ENCODE measurements around the gene GRIK2. TPM values are rescaled to one million over a fixed set of nuclear protein-coding genes. Genes with fewer than 3 reads are reported as not detected.

Gene GRIK2
- total RNA-seq, 1 experiment from 2014 or later = 6.6 TPM

DNA sequence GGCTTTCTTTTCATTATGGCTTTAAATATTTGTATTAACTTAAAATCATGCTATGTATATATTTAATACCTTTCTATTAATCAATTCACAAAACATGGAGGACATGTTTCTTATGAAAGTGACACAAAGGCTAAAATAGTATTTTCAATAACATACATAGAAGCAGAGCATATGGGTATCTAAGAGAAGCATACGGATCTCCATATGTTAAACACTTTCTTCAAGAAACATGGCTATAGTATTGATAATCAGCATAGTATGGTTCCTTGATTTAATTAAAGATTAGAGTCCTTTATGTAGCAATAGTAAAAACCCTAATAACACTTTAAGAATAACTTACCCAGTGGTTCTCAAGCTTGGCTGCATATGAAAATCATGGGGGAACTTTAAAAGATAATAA is 58.5 kb downstream of the GRIK2 start:
- H3K27me3 ChIP-seq (ENCODE audit: control insufficient read depth, insufficient read depth, low read length) = no peaks in the 10 kb centered on the region
- DNase-seq (ENCODE audit: low read depth, low spot score) (no peak), ATAC-seq (no peak)
- H3K27ac ChIP-seq (ENCODE audit: low read length) = no peak overlapping the region
- no peak overlapping the region for H3K4me3 ChIP-seq (ENCODE audit: low read depth in 2 of 2, low read length in 2 of 2)
- CTCF ChIA-PET = no interaction called here
- BruUV-seq (replicated peaks) = no TSS peak
- H3K36me3 ChIP-seq (ENCODE audit: control insufficient read depth, insufficient read depth, low read length) = no peaks in the 10 kb centered on the region
- H3K4me1 ChIP-seq (ENCODE audit: control insufficient read depth, insufficient read depth, low read length) = no peaks in the 10 kb centered on the region
- TF ChIP-seq, protein P1, sequence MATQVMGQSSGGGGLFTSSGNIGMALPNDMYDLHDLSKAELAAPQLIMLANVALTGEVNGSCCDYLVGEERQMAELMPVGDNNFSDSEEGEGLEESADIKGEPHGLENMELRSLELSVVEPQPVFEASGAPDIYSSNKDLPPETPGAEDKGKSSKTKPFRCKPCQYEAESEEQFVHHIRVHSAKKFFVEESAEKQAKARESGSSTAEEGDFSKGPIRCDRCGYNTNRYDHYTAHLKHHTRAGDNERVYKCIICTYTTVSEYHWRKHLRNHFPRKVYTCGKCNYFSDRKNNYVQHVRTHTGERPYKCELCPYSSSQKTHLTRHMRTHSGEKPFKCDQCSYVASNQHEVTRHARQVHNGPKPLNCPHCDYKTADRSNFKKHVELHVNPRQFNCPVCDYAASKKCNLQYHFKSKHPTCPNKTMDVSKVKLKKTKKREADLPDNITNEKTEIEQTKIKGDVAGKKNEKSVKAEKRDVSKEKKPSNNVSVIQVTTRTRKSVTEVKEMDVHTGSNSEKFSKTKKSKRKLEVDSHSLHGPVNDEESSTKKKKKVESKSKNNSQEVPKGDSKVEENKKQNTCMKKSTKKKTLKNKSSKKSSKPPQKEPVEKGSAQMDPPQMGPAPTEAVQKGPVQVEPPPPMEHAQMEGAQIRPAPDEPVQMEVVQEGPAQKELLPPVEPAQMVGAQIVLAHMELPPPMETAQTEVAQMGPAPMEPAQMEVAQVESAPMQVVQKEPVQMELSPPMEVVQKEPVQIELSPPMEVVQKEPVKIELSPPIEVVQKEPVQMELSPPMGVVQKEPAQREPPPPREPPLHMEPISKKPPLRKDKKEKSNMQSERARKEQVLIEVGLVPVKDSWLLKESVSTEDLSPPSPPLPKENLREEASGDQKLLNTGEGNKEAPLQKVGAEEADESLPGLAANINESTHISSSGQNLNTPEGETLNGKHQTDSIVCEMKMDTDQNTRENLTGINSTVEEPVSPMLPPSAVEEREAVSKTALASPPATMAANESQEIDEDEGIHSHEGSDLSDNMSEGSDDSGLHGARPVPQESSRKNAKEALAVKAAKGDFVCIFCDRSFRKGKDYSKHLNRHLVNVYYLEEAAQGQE (IDR thresholded peaks at IDR 0.05; ENCODE audit: insufficient read depth in 1 of 2, low read depth in 2 of 2, low read length in 1 of 2) = no peak
- TF ChIP-seq SIN3A (IDR thresholded peaks at IDR 0.05; ENCODE audit: borderline replicate concordance, insufficient read depth, low read depth, low read length) (no peak), TCF7L2 (IDR thresholded peaks at IDR 0.05; ENCODE audit: low read depth, low read length) (no peak), POLR2AphosphoS5 (IDR thresholded peaks at IDR 0.05; ENCODE audit: low read depth, low read length) (no peak)
- TF ChIP-seq, protein P2, sequence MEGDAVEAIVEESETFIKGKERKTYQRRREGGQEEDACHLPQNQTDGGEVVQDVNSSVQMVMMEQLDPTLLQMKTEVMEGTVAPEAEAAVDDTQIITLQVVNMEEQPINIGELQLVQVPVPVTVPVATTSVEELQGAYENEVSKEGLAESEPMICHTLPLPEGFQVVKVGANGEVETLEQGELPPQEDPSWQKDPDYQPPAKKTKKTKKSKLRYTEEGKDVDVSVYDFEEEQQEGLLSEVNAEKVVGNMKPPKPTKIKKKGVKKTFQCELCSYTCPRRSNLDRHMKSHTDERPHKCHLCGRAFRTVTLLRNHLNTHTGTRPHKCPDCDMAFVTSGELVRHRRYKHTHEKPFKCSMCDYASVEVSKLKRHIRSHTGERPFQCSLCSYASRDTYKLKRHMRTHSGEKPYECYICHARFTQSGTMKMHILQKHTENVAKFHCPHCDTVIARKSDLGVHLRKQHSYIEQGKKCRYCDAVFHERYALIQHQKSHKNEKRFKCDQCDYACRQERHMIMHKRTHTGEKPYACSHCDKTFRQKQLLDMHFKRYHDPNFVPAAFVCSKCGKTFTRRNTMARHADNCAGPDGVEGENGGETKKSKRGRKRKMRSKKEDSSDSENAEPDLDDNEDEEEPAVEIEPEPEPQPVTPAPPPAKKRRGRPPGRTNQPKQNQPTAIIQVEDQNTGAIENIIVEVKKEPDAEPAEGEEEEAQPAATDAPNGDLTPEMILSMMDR (IDR thresholded peaks at IDR 0.05) = no peak
- POLR2A ChIA-PET = no interaction called here
- in situ Hi-C loops (cut with HindIII; ENCODE audit: low pct_unique_long_range_greater_than_20kb, low sequenced_read_pairs) = no loop called here
- H3K9me3 ChIP-seq (ENCODE audit: control insufficient read depth, insufficient read depth, low read depth, low read length) = no peaks in the 10 kb centered on the region
- intact Hi-C loops (cut with micrococcal nuclease; ENCODE audit: unreplicated experiment) = no loop called here

DNA sequence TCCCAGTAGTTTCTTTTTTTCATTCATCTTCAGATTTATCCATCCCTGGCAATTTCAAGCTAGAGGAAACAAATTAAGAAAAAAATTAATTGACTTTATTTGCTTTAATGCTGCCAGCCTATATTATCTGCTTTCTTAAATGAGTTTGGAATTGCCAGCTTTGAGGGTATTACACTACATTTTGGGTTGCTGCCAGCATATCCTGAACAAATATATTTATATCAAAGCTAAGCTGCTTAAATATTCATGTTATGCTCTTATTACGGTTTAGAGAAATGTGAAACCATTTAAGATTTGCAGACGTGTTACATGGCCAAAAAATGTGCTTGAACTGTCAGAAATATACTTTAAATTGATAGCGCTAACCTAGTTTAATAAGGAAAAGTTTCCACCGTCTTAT is 59.7 kb downstream of the GRIK2 start:
- ChIA-PET CTCF (no interaction called here), POLR2A (no interaction called here)
- no peaks in the 10 kb centered on the region for H3K9me3 ChIP-seq (ENCODE audit: control insufficient read depth, insufficient read depth, low read depth, low read length)
- no peak for ATAC-seq
- intact Hi-C loops (cut with micrococcal nuclease; ENCODE audit: unreplicated experiment) = no loop called here
- in situ Hi-C loops (cut with HindIII; ENCODE audit: low pct_unique_long_range_greater_than_20kb, low sequenced_read_pairs) = no loop called here
- H3K27ac ChIP-seq (ENCODE audit: low read length) = no peak overlapping the region
- BruUV-seq (replicated peaks) = no TSS peak
- no peaks in the 10 kb centered on the region for H3K27me3 ChIP-seq (ENCODE audit: control insufficient read depth, insufficient read depth, low read length)
- H3K4me3 ChIP-seq (ENCODE audit: low read depth in 2 of 2, low read length in 2 of 2) = no peak overlapping the region
- TF ChIP-seq, protein P2 (IDR thresholded peaks at IDR 0.05) = no peak
- no peak for TF ChIP-seq TCF7L2 (IDR thresholded peaks at IDR 0.05; ENCODE audit: low read depth, low read length)
- TF ChIP-seq SIN3A (IDR thresholded peaks at IDR 0.05; ENCODE audit: borderline replicate concordance, insufficient read depth, low read depth, low read length) = no peak
- TF ChIP-seq, protein P1 (IDR thresholded peaks at IDR 0.05; ENCODE audit: insufficient read depth in 1 of 2, low read depth in 2 of 2, low read length in 1 of 2) = no peak
- no peak for TF ChIP-seq POLR2AphosphoS5 (IDR thresholded peaks at IDR 0.05; ENCODE audit: low read depth, low read length)
- no peaks in the 10 kb centered on the region for H3K4me1 ChIP-seq (ENCODE audit: control insufficient read depth, insufficient read depth, low read length)
- H3K36me3 ChIP-seq (ENCODE audit: control insufficient read depth, insufficient read depth, low read length) = no peaks in the 10 kb centered on the region
- no peak for DNase-seq (ENCODE audit: low read depth, low spot score)
